HG02852 (cell line): Measurements from ENCODE around the gene FKBP2.
A peak's percentile ranks its signal among the peaks of the same experiment; 100 is the strongest.

Experiments
- ATAC-seq: cut with Tn5 transposase; IDR thresholded peaks from one replicate; pipeline ENCODE4 v1.9.1; 2021; ENCODE audit warnings: mild to moderate bottlenecking, moderate library complexity; ENCODE audit not compliant: unreplicated experiment

FKBP2 gene

GRCh38 chr11:64246871-64247728, 6.2 kb downstream of the FKBP2 start, which contains the start of gene PPP1R14B:
PPP1R14B (minus strand) TSS chr11:64246943; CDS start chr11:64246673, 270 bp downstream.
- ATAC-seq = peak; percentile 37

- ATAC-seq = no peak
Measured at GRCh38 chr11:64247729-64248531, 7.0 kb downstream of the FKBP2 start.

GRCh38 chr11:64248578-64248977, 7.7 kb downstream of the FKBP2 start:
- no peak for ATAC-seq

- no peak for ATAC-seq
Measured at GRCh38 chr11:64249038-64249437, 8.1 kb downstream of the FKBP2 start.

- ATAC-seq = no peak
Measured at GRCh38 chr11:64249563-64250414, 8.9 kb downstream of the FKBP2 start.

- no peak for ATAC-seq
Measured at GRCh38 chr11:64250415-64251015, 9.6 kb downstream of the FKBP2 start.

GRCh38 chr11:64251016-64251752, 10.3 kb downstream of the FKBP2 start, which contains the start of gene PLCB3:
PLCB3 (plus strand) TSS chr11:64251530; CDS start chr11:64251650, 120 bp downstream.
- ATAC-seq = peak; percentile 44

- peak; percentile 14 for ATAC-seq
Measured at GRCh38 chr11:64251753-64252002, 10.8 kb downstream of the FKBP2 start.

- no peak for ATAC-seq
Measured at GRCh38 chr11:64252003-64252872, 11.3 kb downstream of the FKBP2 start.

GRCh38 chr11:64253043-64253442, 12.1 kb downstream of the FKBP2 start:
- no peak for ATAC-seq

GRCh38 chr11:64253481-64253880, 12.6 kb downstream of the FKBP2 start:
- no peak for ATAC-seq

GRCh38 chr11:64254326-64254725, 13.4 kb downstream of the FKBP2 start:
- ATAC-seq = no peak

- ATAC-seq = no peak
Measured at GRCh38 chr11:64255135-64256128, 14.5 kb downstream of the FKBP2 start.

GRCh38 chr11:64256300-64256699, 15.4 kb downstream of the FKBP2 start:
- ATAC-seq = no peak

GRCh38 chr11:64258356-64258755, 17.5 kb downstream of the FKBP2 start:
- ATAC-seq = no peak

- no peak for ATAC-seq
Measured at GRCh38 chr11:64258946-64259532, 18.1 kb downstream of the FKBP2 start.

GRCh38 chr11:64259533-64260067, 18.7 kb downstream of the FKBP2 start:
- ATAC-seq = no peak
